Measurements from ENCODE around the gene MX1.

GRCh38 chr21:41482980-41483379, 56.9 kb downstream of the MX1 start:
- no peak for TF ChIP-seq CTCF (IDR thresholded peaks at IDR 0.05)
- no peak for TF ChIP-seq EP300 (IDR thresholded peaks at IDR 0.05)
- no peak for TF ChIP-seq POLR2AphosphoS5 (IDR thresholded peaks at IDR 0.05)
- TF ChIP-seq POLR2A (IDR thresholded peaks at IDR 0.05) = no peak
